ENCODE measurements around the gene SARNP.

GRCh38 chr12:55739025-55739378 is 78.5 kb downstream of the SARNP start:
- TF ChIP-seq TEAD4 (IDR thresholded peaks at IDR 0.05) (no peak), MAX (IDR thresholded peaks at IDR 0.05) (no peak), EP300 (IDR thresholded peaks at IDR 0.05; ENCODE audit: borderline replicate concordance) (no peak), TAF1 (IDR thresholded peaks at IDR 0.05; ENCODE audit: low read depth) (no peak), YY1 (IDR thresholded peaks at IDR 0.05; ENCODE audit: low read depth) (no peak), USF1 (IDR thresholded peaks at IDR 0.05) (no peak)

All from Ishikawa (cell line).